HEK293 (cell line): ENCODE results near the gene PCBD1.

Source experiments
- CTCF ChIA-PET: fragments of 350-600 bp; formaldehyde crosslinking; extraction: SDS; loops from one replicate; lab custom pipeline; 2021; ENCODE audit warnings: antibody characterized with exemption; lab: Yijun Ruan, JAX
- POLR2A ChIA-PET: fragments of 300-600 bp; formaldehyde crosslinking; extraction: SDS; loops from one replicate; lab custom pipeline; 2020; ENCODE audit warnings: antibody characterized with exemption, inconsistent platforms; lab: Yijun Ruan, JAX
- H3K27ac ChIP-seq: fragments of 200-500 bp; sonication (Bioruptor generic); 2 replicates; pipeline ENCODE4 v1.5.1; 2014; ENCODE audit warnings: low read depth, low read length, control low read depth, inconsistent platforms; ENCODE audit errors: extremely low read depth
- H3K36me3 ChIP-seq, 2 experiments: fragments of 200-500 bp in 1 of 2; sonication (Bioruptor generic) in 1 of 2; 1 replicate in 1 of 2; 2 replicates in 1 of 2; pipeline ENCODE4 v1.5.1; 2014 to 2017; ENCODE audit warnings: inconsistent platforms in 2 of 2, low read length in 2 of 2; ENCODE audit not compliant: control insufficient read depth in 2 of 2, insufficient read depth in 1 of 2
- H3K4me1 ChIP-seq: fragments of 200-500 bp; sonication (Bioruptor generic); 2 replicates; pipeline ENCODE4 v1.5.1; 2014; ENCODE audit warnings: mild to moderate bottlenecking, low read length, inconsistent platforms; ENCODE audit not compliant: control insufficient read depth, insufficient read depth
- H3K4me3 ChIP-seq: 2 replicates; pipeline ENCODE4 v1.5.1; 2011; ENCODE audit warnings: low read depth, mild to moderate bottlenecking, control low read depth, low read length, moderate library complexity
- H3K9me3 ChIP-seq: fragments of 200-500 bp; sonication (Bioruptor generic); 2 replicates; pipeline ENCODE4 v1.5.1; 2014; ENCODE audit warnings: low read depth, low read length, inconsistent platforms; ENCODE audit not compliant: control insufficient read depth, insufficient read depth
- SCRT2 ChIP-seq: fragments of 450-650 bp; formaldehyde crosslinking; IDR thresholded peaks from 2 replicates; pipeline ENCODE4 v1.5.1; 2016; ENCODE audit warnings: missing biosample characterization, missing genetic modification characterization
- SP3 ChIP-seq: fragments of 450-650 bp; formaldehyde crosslinking; IDR thresholded peaks from 2 replicates; pipeline ENCODE4 v1.5.1; 2016; ENCODE audit warnings: missing biosample characterization, missing genetic modification characterization
- ZIC2 ChIP-seq: fragments of 450-650 bp; formaldehyde crosslinking; IDR thresholded peaks from 2 replicates; pipeline ENCODE4 v1.5.1; 2016; ENCODE audit warnings: missing biosample characterization, missing genetic modification characterization
- ZNF132 ChIP-seq: fragments of 450-650 bp; formaldehyde crosslinking; IDR thresholded peaks from 2 replicates; pipeline ENCODE4 v1.5.1; 2017; ENCODE audit warnings: missing biosample characterization, missing genetic modification characterization, borderline replicate concordance
- ZNF184 ChIP-seq: fragments of 450-650 bp; IDR thresholded peaks from 2 replicates; pipeline ENCODE4 v1.5.1; 2018; ENCODE audit warnings: missing biosample characterization, mild to moderate bottlenecking, missing genetic modification characterization
- ZNF350 ChIP-seq: fragments of 450-650 bp; formaldehyde crosslinking; IDR thresholded peaks from 2 replicates; pipeline ENCODE4 v1.5.0; 2017; ENCODE audit warnings: missing biosample characterization, mild to moderate bottlenecking, missing genetic modification characterization
- ZNF394 ChIP-seq: fragments of 450-650 bp; formaldehyde crosslinking; IDR thresholded peaks from 2 replicates; pipeline ENCODE4 v1.5.1; 2016; ENCODE audit warnings: missing biosample characterization, missing genetic modification characterization, mild to moderate bottlenecking, moderate library complexity, borderline replicate concordance
- ZNF529 ChIP-seq: fragments of 450-650 bp; formaldehyde crosslinking; IDR thresholded peaks from 2 replicates; pipeline ENCODE4 v1.5.1; 2017; ENCODE audit warnings: missing genetic modification characterization, missing biosample characterization; ENCODE audit not compliant: insufficient replicate concordance
- ZNF549 ChIP-seq: fragments of 450-650 bp; IDR thresholded peaks from 2 replicates; pipeline ENCODE4 v1.5.1; 2018; ENCODE audit warnings: missing biosample characterization, missing genetic modification characterization, mild to moderate bottlenecking, inconsistent platforms, moderate library complexity
- ZNF558 ChIP-seq: fragments of 450-650 bp; formaldehyde crosslinking; IDR thresholded peaks from 2 replicates; pipeline ENCODE4 v1.5.1; 2016; ENCODE audit warnings: missing biosample characterization, missing genetic modification characterization
- ZNF626 ChIP-seq: fragments of 450-650 bp; sonication (Bioruptor Pico); formaldehyde crosslinking; IDR thresholded peaks from 2 replicates; pipeline ENCODE4 v1.5.1; 2018; ENCODE audit warnings: missing biosample characterization, missing genetic modification characterization, inconsistent platforms
- ZNF660 ChIP-seq: fragments of 450-650 bp; IDR thresholded peaks from 2 replicates; pipeline ENCODE4 v1.5.1; 2018; ENCODE audit warnings: missing biosample characterization, mild to moderate bottlenecking, missing genetic modification characterization
- ZNF707 ChIP-seq: fragments of 450-650 bp; formaldehyde crosslinking; IDR thresholded peaks from 2 replicates; pipeline ENCODE4 v1.5.1; 2016; ENCODE audit warnings: missing biosample characterization, missing genetic modification characterization
- ZNF768 ChIP-seq: fragments of 450-650 bp; formaldehyde crosslinking; IDR thresholded peaks from 2 replicates; pipeline ENCODE4 v1.5.1; 2018; ENCODE audit warnings: missing biosample characterization, mild to moderate bottlenecking, missing genetic modification characterization
- ZNF776 ChIP-seq: fragments of 450-650 bp; formaldehyde crosslinking; IDR thresholded peaks from 2 replicates; pipeline ENCODE4 v1.5.0; 2017; ENCODE audit warnings: missing biosample characterization, missing genetic modification characterization, borderline replicate concordance
- ZNF837 ChIP-seq: fragments of 450-650 bp; formaldehyde crosslinking; IDR thresholded peaks from 2 replicates; pipeline ENCODE4 v1.5.1; 2016; ENCODE audit warnings: missing biosample characterization, missing genetic modification characterization
- TF ChIP-seq, protein P1 (sequence below): fragments of 450-650 bp; formaldehyde crosslinking; IDR thresholded peaks from 2 replicates; pipeline ENCODE4 v1.5.1; 2016; ENCODE audit warnings: missing biosample characterization, missing genetic modification characterization
- TF ChIP-seq, protein P2 (sequence below): fragments of 450-650 bp; IDR thresholded peaks from 2 replicates; pipeline ENCODE4 v1.5.1; 2018; ENCODE audit warnings: missing biosample characterization, mild to moderate bottlenecking, missing genetic modification characterization
- TF ChIP-seq, protein P3 (sequence below): fragments of 450-650 bp; formaldehyde crosslinking; IDR thresholded peaks from 2 replicates; pipeline ENCODE4 v1.5.1; 2017; ENCODE audit warnings: missing biosample characterization, missing genetic modification characterization
- TF ChIP-seq, protein P4 (sequence below): fragments of 450-650 bp; formaldehyde crosslinking; IDR thresholded peaks from 2 replicates; pipeline ENCODE4 v1.5.1; 2017; ENCODE audit warnings: missing biosample characterization, missing genetic modification characterization

PCBD1 gene

DNA sequence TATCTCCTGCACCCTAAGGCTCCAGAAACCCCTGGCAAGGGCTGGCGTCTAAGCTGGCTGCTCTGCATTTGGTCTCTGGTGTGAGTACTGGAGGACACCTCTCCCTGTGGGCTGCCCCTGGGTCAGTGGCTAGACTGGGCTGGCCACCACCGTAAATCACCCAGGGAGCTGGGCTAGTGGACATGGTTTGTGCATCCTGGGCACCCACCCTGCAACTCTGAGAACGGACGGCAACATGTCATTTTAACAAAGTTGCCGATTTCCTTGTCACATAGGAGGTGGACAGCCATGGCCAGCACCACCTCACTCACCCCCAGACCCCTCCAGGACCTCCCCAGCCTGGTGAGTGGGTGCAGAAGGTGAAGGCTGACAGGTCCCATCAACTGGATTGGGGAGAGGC, 26.8 kb upstream of the PCBD1 start (continued):
- TF ChIP-seq ZNF350 (no peak), SP3 (tag by site-specific recombination) (no peak), ZNF549 (tag by site-specific recombination) (no peak), ZNF394 (no peak), ZNF707 (tag by site-specific recombination) (no peak), ZIC2 (tag by site-specific recombination) (no peak), ZNF837 (tag by site-specific recombination) (no peak), SCRT2 (tag by site-specific recombination) (no peak)
- TF ChIP-seq, protein P1, sequence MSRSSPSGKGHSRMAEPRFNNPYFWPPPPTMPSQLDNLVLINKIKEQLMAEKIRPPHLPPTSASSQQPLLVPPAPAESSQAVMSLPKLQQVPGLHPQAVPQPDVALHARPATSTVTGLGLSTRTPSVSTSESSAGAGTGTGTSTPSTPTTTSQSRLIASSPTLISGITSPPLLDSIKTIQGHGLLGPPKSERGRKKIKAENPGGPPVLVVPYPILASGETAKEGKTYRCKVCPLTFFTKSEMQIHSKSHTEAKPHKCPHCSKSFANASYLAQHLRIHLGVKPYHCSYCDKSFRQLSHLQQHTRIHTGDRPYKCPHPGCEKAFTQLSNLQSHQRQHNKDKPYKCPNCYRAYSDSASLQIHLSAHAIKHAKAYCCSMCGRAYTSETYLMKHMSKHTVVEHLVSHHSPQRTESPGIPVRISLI (tag by site-specific recombination): no peak

DNA sequence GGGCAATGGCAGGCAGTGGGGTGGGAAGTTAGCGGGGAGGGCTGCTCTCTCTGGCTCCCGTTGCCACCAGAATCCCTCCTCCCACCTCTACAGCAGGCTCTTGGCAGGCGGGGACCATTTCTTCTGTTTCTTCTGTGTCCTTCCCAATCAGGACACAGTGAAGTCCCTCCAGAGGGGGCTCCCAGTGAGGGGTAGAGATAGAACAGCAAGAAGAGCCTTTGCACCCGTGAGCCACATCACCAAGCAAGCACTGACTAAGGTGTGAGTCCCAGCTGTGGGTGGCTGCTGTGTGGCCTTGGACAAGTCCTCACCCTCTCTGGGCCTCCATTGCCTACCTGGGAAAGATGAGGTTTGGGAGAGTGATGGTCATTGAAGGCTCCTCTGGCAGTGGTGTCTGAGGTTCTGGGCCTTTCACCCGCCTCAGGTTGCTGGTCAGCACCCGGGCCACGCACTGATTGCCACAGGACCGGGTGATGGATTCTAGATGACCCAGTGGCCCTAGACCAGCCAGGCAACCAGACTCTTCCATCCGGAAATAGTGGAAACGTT, 26.0 kb upstream of the PCBD1 start:
- no peaks in the 10 kb centered on the region for H3K4me1 ChIP-seq
- H3K9me3 ChIP-seq: no peaks in the 10 kb centered on the region
- POLR2A ChIA-PET: no interaction called here
- H3K4me3 ChIP-seq: no peak overlapping the region
- no peaks in the 10 kb centered on the region for H3K36me3 ChIP-seq
- H3K27ac ChIP-seq: no peak overlapping the region
- CTCF ChIA-PET: interaction anchor here (1.1 kb wide), 1 partner anchor 11 kb away, joined by 3 read pairs; no protein-coding TSS in a partner anchor
- TF ChIP-seq ZNF768 (tag by site-specific recombination) (peak; percentile 67; the same call in 1 of the 2 replicates), ZNF184 (tag by site-specific recombination) (no peak), ZNF626 (no peak)
- TF ChIP-seq, protein P2, sequence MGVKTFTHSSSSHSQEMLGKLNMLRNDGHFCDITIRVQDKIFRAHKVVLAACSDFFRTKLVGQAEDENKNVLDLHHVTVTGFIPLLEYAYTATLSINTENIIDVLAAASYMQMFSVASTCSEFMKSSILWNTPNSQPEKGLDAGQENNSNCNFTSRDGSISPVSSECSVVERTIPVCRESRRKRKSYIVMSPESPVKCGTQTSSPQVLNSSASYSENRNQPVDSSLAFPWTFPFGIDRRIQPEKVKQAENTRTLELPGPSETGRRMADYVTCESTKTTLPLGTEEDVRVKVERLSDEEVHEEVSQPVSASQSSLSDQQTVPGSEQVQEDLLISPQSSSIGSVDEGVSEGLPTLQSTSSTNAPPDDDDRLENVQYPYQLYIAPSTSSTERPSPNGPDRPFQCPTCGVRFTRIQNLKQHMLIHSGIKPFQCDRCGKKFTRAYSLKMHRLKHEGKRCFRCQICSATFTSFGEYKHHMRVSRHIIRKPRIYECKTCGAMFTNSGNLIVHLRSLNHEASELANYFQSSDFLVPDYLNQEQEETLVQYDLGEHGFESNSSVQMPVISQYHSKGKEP (tag by site-specific recombination): no peak
- TF ChIP-seq, protein P3, sequence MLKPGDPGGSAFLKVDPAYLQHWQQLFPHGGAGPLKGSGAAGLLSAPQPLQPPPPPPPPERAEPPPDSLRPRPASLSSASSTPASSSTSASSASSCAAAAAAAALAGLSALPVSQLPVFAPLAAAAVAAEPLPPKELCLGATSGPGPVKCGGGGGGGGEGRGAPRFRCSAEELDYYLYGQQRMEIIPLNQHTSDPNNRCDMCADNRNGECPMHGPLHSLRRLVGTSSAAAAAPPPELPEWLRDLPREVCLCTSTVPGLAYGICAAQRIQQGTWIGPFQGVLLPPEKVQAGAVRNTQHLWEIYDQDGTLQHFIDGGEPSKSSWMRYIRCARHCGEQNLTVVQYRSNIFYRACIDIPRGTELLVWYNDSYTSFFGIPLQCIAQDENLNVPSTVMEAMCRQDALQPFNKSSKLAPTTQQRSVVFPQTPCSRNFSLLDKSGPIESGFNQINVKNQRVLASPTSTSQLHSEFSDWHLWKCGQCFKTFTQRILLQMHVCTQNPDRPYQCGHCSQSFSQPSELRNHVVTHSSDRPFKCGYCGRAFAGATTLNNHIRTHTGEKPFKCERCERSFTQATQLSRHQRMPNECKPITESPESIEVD (tag by site-specific recombination): no peak
- TF ChIP-seq, all 188 proteins: peak for 1

DNA sequence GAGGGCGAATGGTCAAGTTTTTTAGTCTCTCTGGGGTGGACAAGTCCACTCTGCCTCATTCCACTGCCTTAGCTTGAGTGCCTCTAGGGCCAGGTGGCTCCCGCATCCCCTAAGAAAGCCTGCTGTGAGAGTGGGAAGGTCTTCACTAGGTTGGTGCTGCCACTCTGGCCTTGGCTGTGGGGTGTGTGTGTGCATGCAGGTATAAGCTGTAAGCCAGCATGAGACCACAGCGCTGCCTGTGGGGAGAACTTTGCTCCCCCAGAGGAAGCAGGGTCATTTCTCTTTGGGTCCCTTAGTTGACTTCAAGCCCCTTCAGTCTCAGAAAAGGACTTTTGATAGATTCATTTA, 25.5 kb upstream of the PCBD1 start:
- no peaks in the 10 kb centered on the region for H3K9me3 ChIP-seq
- H3K4me1 ChIP-seq: no peaks in the 10 kb centered on the region
- no peak overlapping the region for H3K4me3 ChIP-seq
- no peak overlapping the region for H3K27ac ChIP-seq
- POLR2A ChIA-PET: no interaction called here
- CTCF ChIA-PET: interaction anchor here (1.1 kb wide), 1 partner anchor 10 kb away, joined by 3 read pairs; no protein-coding TSS in a partner anchor
- no peaks in the 10 kb centered on the region for H3K36me3 ChIP-seq
- TF ChIP-seq ZNF132: no peak
- TF ChIP-seq, protein P4, sequence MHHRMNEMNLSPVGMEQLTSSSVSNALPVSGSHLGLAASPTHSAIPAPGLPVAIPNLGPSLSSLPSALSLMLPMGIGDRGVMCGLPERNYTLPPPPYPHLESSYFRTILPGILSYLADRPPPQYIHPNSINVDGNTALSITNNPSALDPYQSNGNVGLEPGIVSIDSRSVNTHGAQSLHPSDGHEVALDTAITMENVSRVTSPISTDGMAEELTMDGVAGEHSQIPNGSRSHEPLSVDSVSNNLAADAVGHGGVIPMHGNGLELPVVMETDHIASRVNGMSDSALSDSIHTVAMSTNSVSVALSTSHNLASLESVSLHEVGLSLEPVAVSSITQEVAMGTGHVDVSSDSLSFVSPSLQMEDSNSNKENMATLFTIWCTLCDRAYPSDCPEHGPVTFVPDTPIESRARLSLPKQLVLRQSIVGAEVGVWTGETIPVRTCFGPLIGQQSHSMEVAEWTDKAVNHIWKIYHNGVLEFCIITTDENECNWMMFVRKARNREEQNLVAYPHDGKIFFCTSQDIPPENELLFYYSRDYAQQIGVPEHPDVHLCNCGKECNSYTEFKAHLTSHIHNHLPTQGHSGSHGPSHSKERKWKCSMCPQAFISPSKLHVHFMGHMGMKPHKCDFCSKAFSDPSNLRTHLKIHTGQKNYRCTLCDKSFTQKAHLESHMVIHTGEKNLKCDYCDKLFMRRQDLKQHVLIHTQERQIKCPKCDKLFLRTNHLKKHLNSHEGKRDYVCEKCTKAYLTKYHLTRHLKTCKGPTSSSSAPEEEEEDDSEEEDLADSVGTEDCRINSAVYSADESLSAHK (tag by site-specific recombination): no peak
- no peak for TF ChIP-seq ZNF558
- TF ChIP-seq ZNF660: no peak
- TF ChIP-seq, protein P1 (tag by site-specific recombination): no peak
- no peak for TF ChIP-seq ZNF776 (tag by site-specific recombination)
- no peak for TF ChIP-seq ZNF529 (tag by site-specific recombination)
